ENCODE measurements around the gene NKAIN2. TPM values are rescaled to one million over a fixed set of nuclear protein-coding genes. Genes with fewer than 3 reads are reported as not detected.
"Not testable (repeated sequence)": the region's sequence is repeated elsewhere in the genome, so short reads cannot be mapped to it uniquely, and the experiment has no call there.

Gene NKAIN2
- total RNA-seq, 1 experiment from 2014 or later = 2.5 TPM

DNA sequence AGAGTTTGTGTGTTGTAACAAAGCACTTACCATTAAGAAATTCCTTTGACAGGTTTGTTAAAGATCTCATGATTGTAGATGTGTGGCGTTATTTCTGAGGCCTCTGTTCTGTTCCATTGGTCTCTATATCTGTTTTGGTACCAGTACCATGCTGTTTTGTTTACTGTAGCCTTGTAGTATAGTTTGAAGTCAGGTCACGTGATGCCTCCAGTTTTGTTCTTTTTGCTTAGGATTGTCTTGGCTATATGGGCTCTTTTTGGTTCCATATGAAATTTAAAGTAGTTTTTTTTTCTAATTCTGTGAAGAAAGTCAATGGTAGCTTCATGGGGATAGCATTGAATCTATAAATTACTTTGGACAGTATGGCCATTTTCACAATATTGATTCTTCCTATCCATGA lies 660.9 kb downstream of the NKAIN2 start:
- DNase-seq (ENCODE audit: low read depth); in situ Hi-C loops (cut with HindIII; ENCODE audit: low pct_unique_long_range_greater_than_20kb, low sequenced_read_pairs): not testable (repeated sequence)

DNA sequence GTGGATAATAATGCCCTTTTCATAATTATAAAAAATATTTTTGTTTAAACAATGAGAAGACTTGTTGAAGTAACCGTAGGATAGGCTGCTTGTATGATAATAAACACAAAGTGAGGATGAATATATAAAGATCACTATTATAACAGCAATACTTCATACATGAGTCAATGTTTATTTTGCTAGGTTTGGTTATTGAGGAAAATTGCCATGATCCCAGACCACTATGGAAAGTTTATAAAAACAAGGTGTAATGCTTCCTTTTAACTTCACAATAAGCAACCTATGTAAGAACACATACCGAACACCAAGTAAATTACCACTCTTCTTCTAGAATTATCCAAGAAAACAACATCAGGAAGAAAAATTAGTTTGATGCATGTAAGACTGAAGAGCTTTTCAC lies 663.3 kb downstream of the NKAIN2 start:
- in situ Hi-C loops (cut with HindIII; ENCODE audit: low pct_unique_long_range_greater_than_20kb, low sequenced_read_pairs) = no loop called here
- no peak for DNase-seq (ENCODE audit: low read depth)

DNA sequence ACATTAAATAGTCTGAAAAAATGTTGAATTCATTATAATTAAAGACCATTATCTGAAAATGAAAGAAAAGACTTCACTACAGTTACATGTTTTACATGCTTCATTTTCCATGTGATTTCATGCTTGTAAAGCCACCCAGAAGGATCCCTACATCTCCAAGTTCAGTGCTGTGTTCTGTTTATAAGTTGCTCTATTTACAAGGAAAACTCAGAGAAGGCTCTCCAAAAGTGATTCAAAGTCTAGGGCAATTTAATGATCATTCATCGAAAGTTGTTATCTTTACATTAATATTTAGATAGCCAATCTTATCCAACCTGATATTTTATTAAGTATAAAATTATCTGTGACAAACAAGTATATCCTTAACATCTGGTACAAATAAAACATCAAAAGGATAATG lies 663.7 kb downstream of the NKAIN2 start:
- DNase-seq (ENCODE audit: low read depth) = no peak
- in situ Hi-C loops (cut with HindIII; ENCODE audit: low pct_unique_long_range_greater_than_20kb, low sequenced_read_pairs) = no loop called here

DNA sequence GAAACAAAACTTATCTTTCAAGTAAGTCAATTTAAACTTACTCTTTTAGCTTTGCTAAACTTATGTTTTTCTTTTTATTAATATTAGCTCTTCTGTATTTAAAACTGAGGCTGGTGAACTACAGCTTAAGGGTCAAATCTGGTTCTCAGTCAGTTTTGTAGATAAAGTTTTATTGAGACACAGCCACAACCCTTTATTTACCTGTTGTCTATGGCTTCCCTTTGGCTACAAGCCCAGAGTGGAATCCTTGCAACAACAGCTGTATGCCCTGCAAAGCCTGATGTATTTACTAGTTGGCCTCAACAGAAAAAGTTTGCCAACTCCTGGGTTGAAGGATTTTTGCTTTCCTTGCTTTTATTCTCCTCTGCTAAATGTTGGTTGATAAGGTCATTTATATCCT lies 667.1 kb downstream of the NKAIN2 start:
- DNase-seq (ENCODE audit: low read depth) = no peak
- in situ Hi-C loops (cut with HindIII; ENCODE audit: low pct_unique_long_range_greater_than_20kb, low sequenced_read_pairs) = no loop called here

DNA sequence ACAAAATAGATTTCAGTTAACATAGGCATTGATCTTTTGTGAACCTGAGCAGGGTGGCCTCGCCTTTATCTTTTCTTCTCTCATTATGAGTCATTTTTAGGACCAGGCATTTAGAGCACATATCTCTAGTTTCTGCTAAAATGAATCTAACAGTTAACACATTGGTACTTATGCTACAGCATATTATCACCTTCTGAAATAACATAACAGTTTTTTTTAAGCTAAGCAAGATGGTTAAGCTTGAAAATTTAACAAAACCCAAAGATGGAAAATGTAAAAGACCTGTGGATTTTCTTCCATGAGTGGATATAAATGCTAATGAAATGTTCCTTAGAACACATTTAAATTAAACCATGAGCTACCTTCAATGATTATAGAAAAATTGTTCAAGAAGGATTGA lies 671.5 kb downstream of the NKAIN2 start:
- in situ Hi-C loops (cut with HindIII; ENCODE audit: low pct_unique_long_range_greater_than_20kb, low sequenced_read_pairs) = no loop called here
- DNase-seq (ENCODE audit: low read depth) = no peak

DNA sequence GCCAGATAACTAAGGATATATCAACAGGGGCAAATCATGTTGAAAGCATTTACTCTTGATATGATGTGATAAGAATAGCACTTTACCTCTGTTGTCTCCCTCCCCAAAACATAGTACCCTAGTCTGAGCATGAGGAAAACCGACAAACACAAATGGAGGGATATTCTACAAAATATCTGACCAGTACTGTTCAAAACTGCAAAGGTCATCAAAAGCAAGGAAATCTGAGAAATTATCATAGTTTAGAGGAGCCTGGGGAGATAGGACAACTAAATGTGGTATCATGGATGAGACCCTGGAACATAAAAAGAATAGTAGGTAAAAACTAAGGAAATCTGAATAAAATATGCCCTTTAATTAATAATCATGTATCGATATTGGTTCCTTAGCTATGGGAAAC lies 675.2 kb downstream of the NKAIN2 start:
- DNase-seq (ENCODE audit: low read depth) = no peak
- in situ Hi-C loops (cut with HindIII; ENCODE audit: low pct_unique_long_range_greater_than_20kb, low sequenced_read_pairs) = no loop called here

DNA sequence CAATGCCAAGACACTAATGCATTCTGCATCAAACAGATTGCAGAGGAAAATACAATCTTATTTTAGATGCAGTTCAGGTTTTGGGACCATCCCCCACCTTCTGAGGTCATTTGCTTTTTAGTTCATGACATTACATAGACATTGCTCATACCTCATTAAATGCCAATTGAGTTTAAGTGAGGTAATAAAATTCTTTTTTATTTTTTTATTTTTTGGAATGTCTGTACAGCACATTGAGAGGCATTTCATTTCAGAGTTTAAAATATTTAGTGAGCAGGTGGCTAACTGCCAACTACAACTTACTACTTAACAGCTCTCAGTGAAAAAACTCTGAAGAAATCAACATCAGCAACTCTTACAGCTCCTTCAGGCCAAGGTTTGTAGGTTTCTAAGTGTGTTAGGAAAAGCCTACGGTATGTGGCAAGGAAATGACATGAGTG lies 676.3 kb downstream of the NKAIN2 start:
- peak; percentile 69 for DNase-seq (ENCODE audit: low read depth)
- in situ Hi-C loops (cut with HindIII; ENCODE audit: low pct_unique_long_range_greater_than_20kb, low sequenced_read_pairs) = no loop called here

DNA sequence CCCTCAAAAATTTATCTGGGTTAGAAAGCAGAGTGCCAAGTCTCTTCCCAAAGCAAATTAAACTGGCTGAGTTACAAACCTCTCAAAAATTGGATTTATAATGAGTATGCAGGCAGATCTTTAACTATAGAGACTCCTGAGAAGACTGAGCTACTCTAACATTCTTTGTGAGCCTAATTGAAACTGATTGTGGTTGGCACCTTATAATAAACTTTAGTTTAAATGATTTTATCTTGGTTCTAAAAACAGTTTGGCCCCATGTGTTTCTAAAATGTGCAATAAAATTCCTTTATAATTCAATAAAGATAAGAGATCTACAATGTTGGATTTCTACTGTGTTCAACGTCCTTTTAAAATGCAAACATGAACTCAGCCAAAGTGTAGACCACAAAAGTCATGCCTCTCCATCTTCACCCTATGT lies 678.4 kb downstream of the NKAIN2 start:
- no peak for DNase-seq (ENCODE audit: low read depth)

DNA sequence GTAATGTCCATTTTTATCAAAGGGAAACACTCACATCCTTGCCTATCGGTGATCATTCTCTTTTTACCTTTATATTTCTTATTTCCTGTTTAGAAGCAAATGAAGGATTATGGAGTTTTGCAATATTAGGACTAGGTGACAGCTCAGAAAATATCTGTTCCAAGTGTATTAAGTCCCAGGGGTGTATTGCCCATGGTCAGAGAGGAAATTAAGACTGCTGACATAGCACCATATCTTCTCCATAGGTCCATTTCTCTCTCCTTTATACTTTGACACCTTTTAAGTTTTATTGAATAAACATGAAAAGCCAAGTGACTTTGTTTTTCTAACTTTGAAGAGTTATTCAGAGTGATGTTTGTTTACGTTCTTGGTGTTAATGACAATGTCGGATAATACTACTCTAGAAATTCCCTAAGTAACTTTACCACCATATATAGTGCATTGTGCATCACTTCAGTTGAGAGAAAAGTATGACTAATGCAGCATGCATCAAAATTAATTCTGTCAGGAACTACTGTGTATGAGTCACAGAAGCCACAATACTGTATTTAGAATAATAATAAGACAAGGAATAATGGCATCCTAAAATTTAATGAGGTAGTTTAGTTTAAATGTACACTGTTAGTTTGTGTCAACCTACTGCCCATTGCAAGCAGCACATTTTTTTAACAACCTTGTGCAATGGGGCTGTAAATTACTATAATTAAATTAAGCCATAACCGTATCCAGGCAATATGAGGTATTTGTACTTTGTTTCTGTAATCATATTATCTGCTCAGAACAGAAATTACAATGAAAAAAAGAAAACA lies 684.2 kb downstream of the NKAIN2 start:
- peak; percentile 83 for DNase-seq (ENCODE audit: low read depth)
- in situ Hi-C loops (cut with HindIII; ENCODE audit: low pct_unique_long_range_greater_than_20kb, low sequenced_read_pairs) = no loop called here

More for the DNA sequence above, 678.4 kb downstream of the NKAIN2 start:
- in situ Hi-C loops (cut with HindIII; ENCODE audit: low pct_unique_long_range_greater_than_20kb, low sequenced_read_pairs) = no loop called here

DNA sequence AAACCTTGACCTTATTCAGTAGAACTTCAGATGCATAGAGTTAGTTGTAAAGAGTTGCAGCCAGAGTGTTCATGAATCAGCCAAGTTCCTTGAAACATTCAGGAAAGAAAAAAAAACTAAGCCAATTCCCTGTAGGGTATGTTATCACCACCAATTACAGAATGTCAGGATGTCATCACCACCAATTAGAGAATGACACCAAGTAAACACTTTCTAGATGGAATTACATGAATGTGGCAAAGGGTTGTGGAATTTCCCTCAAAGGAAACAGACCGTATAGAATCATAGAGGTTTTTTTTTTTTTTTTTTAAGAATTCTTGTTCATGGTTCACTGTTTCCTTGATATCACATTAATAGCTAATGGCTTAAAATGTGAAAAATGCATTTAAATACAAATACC lies 686.5 kb downstream of the NKAIN2 start:
- DNase-seq (ENCODE audit: low read depth) = peak; percentile 93
- in situ Hi-C loops (cut with HindIII; ENCODE audit: low pct_unique_long_range_greater_than_20kb, low sequenced_read_pairs) = no loop called here

DNA sequence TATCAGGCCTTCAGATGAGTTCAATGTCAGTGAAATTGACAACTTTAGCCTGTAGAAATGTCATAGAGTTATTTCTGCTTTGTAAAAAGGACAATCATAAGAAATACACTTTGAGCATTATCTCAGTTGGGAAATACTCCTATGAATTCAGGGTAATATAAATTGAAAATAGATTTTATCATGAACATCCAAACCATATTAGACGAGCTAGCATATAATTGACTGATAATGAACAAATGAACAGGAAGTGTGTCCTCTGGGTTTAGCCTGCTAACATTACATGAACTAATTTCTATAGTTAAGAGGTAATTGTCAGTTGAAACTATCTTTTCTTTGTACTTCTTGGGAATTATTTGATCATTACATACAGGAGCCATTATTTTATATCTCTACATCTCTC lies 689.6 kb downstream of the NKAIN2 start:
- in situ Hi-C loops (cut with HindIII; ENCODE audit: low pct_unique_long_range_greater_than_20kb, low sequenced_read_pairs) = no loop called here

DNA sequence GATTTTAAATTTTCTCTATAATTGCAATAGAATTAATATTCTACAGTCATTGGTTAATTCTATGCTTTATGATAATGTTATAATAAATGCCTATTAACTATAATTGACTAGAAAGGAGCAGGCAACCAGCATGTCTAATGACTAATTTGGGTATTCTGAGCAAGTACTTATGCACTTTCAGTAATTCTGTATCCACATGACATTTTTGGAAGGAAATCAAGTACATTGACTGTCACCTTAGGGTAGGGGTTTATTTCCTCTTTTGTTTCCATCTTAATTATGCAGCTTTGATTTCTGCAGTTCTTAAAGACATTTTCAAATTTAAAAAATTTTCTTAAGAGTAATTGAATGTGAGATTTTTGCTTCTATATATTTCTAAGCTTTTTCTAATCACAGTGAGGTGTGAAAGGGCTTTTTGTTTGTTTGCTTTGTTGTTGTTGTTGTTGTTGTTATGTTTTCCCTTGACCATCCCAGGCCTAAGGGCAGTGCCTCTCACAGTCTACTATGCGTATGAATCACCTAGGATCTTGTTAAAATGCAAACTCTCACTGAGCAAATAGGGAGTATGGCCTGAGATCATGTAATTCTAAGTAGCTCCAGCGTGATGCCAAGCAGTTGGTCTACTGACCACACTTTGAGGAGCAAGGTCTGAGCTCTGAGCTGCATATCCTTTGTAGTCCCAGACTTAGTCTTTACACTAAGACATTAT lies 691.4 kb downstream of the NKAIN2 start:
- no peak for DNase-seq (ENCODE audit: low read depth)
- in situ Hi-C loops (cut with HindIII; ENCODE audit: low pct_unique_long_range_greater_than_20kb, low sequenced_read_pairs) = no loop called here

More for the DNA sequence above, 689.6 kb downstream of the NKAIN2 start:
- no peak for DNase-seq (ENCODE audit: low read depth)

DNA sequence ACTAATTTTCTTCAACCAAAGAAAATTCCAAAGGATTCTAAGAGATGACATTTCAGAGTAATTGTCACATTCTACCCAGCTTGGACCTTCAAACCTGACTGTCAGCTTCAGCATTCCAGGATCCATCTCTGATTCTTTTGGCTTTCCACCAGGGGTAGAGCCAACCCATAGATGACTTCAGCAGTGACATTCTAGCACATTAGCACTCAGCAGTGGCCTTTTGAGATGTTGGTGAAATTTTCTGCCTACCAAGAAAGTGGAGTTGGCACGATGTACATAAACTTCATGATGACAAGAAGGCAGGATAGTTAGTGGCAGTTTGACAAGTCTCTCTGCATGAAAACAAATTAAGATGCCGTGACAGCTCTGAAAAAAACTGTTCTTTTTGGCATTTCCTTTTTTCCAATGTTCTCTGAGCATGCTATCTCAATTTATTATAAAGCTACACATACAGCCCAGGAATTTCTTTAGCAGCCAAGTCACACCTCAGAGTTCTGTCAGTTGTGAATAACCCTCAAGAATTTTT lies 692.1 kb downstream of the NKAIN2 start:
- no peak for DNase-seq (ENCODE audit: low read depth)
- in situ Hi-C loops (cut with HindIII; ENCODE audit: low pct_unique_long_range_greater_than_20kb, low sequenced_read_pairs) = no loop called here

DNA sequence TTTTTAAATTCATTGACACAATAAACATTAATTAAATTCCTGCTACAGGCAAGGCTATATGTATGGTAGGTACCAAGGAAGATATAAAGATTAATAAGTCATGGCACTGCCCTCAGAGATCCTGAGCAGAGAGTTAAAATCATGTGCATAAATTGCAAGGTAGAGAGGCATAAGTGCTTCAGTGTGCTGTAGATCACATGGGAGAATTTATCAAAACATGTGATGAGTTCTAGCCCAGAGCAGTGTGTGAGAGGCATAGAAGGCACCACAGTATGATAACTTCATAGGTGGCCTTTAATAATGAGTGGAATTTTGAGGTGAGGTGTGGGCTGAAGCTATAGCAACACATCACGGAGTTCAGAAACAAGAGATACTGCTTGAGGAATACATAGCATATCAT lies 692.7 kb downstream of the NKAIN2 start:
- in situ Hi-C loops (cut with HindIII; ENCODE audit: low pct_unique_long_range_greater_than_20kb, low sequenced_read_pairs) = no loop called here
- no peak for DNase-seq (ENCODE audit: low read depth)

DNA sequence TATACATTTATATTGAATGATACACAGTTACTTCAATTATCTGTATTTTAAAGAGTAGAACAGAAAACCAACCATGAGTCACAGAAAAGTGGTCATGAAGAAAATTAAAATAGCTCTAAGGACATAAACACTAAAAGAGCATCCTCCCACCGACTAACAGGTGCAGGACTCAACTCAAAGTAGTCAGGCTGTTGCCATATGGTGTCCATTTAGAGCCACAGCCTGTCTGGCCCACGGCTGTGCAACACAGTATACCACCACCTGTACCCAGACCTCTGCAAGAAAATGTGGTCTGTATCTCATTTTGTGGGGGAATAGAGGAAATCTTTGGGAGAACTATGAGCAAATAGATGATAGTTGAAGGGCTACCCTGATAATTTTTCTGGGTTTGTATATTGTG lies 708.8 kb downstream of the NKAIN2 start:
- no peak for DNase-seq (ENCODE audit: low read depth)
- in situ Hi-C loops (cut with HindIII; ENCODE audit: low pct_unique_long_range_greater_than_20kb, low sequenced_read_pairs) = no loop called here

DNA sequence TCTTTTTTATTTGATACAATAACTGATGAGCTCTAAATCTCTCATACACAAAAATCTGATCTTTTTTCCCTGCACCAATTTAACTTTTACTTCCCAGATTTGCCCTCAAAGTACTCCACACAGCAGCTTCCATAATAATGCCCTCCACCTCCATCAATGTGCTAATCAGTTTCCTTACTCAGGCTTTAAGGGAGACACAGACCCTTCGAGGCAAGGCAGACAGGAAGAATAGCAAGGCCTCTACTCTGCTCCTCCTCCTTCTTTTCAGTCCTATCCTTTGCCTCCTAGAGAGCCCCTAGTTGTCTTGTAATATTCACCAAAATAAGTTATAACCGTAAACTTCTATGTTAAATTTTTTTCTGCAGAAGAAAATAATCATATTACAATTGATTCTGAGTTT lies 713.7 kb downstream of the NKAIN2 start:
- in situ Hi-C loops (cut with HindIII; ENCODE audit: low pct_unique_long_range_greater_than_20kb, low sequenced_read_pairs) = no loop called here
- no peak for DNase-seq (ENCODE audit: low read depth)

DNA sequence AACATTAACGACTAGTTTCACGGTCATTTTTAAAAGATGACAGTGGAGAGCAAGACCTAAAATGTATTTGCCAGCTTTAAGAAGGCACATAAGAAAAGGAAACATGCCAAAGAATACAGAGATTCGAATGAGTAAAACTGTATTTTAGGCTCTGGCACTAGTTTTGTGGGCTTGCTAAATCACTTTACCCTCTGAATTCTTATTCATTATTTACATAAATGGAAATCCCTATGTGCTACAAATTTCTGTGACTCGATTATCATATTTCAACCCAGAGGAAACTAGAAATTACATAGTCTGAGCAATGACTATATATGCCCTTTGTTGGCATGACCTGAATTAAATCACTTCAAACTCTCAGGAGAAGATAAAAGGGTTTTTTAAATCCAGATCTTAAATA lies 716.8 kb downstream of the NKAIN2 start:
- no peak for DNase-seq (ENCODE audit: low read depth)
- in situ Hi-C loops (cut with HindIII; ENCODE audit: low pct_unique_long_range_greater_than_20kb, low sequenced_read_pairs) = no loop called here

DNA sequence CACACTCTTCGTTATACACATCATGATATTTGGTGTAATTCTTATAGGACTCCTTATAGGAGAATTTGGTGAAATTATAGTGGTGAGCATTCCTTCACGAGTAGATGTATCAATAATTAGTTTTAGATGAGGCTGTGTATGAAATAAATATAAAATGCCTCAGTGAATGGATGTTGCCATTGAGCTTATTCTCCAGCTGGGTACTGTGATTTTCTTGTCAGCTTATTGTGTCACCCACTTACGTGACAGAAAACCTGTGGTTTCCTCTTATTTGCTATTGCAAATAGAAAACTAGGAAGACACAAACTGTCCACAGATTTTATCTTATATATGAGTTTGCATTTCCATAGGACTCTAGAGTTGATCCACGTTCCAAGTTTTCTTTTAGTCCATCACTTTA lies 718.7 kb downstream of the NKAIN2 start:
- DNase-seq (ENCODE audit: low read depth) = no peak
- in situ Hi-C loops (cut with HindIII; ENCODE audit: low pct_unique_long_range_greater_than_20kb, low sequenced_read_pairs) = no loop called here

DNA sequence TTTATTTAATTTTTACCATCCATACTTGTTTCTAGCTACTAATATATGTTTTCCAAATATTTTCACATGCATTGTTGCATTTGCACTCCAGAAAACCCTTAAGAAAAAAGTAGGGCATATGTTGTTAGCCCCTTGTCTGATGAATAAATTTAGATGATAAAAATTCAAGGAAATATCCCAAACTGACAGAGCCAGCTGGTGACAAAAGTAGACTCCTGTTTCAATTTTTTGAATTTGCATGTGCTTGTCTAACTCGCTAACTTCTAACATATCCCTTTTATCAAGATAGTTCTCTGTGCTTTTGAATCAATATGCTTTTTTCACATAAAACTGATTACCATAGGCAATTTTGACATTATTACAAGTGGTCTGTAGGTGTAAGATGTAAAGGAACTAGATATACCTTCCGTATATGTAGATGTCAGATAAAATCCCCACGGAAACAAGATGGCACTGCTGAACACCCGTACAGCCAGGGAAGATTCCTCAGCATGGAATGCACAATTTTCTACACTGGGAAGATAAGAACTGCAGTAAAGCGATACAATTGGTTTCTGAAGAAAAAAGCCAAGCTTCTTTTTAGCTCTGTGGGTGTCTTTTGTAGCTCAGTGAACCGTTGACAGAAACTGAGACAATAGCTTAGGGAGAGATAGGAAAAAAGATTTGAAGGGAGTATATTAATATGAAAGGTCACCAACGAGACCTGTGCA lies 721.0 kb downstream of the NKAIN2 start:
- DNase-seq (ENCODE audit: low read depth) = no peak
- in situ Hi-C loops (cut with HindIII; ENCODE audit: low pct_unique_long_range_greater_than_20kb, low sequenced_read_pairs) = no loop called here
